OCI-LY3 (cell line): Measurements from ENCODE around the gene EMX1.

Source experiments
- H2AFZ ChIP-seq: fragments of 200-600, 300-600 bp; shearing (Covaris generic); 2 replicates; pipeline ENCODE4 v1.6.0; 2014; ENCODE audit warnings: antibody characterized with exemption, low read depth, low read length
- H3K27ac ChIP-seq: fragments of 200-600, 300-600 bp; sonication (generic); 2 replicates; pipeline ENCODE4 v1.5.1; 2014; ENCODE audit warnings: mild to moderate bottlenecking, low read length, moderate library complexity, mixed read lengths
- H3K27me3 ChIP-seq: fragments of 200-600, 300-600 bp; sonication (generic); 2 replicates; pipeline ENCODE4 v1.6.1; 2014; ENCODE audit warnings: low read depth, low read length, mixed read lengths
- H3K36me3 ChIP-seq: fragments of 200-600, 300-600 bp; sonication (generic); replicated peaks from 2 replicates; pipeline ENCODE3; 2014; ENCODE audit warnings: low read depth, low read length, mixed read lengths
- H3K4me1 ChIP-seq: fragments of 300-600, 200-600 bp; sonication (generic); 2 replicates; pipeline ENCODE4 v1.6.1; 2014; ENCODE audit warnings: low read length, mixed read lengths
- H3K4me2 ChIP-seq: fragments of 200-600, 300-600 bp; sonication (generic); 2 replicates; pipeline ENCODE4 v1.6.1; 2014; ENCODE audit warnings: low read length, mixed read lengths
- H3K4me3 ChIP-seq: fragments of 300-600, 200-600 bp; sonication (generic); 2 replicates; pipeline ENCODE4 v1.5.1; 2014; ENCODE audit warnings: antibody characterized with exemption, mild to moderate bottlenecking, low read length, moderate library complexity
- H3K79me2 ChIP-seq: fragments of 300-600, 200-600 bp; shearing (Covaris generic); 2 replicates; pipeline ENCODE4 v1.6.1; 2014; ENCODE audit warnings: mild to moderate bottlenecking, low read length, mixed read lengths
- H3K9ac ChIP-seq: fragments of 300-600, 200-600 bp; shearing (Covaris generic); 2 replicates; pipeline ENCODE4 v1.6.0; 2014; ENCODE audit warnings: mild to moderate bottlenecking, low read length, moderate library complexity
- H3K9me3 ChIP-seq: fragments of 200-600, 300-600 bp; shearing (Covaris generic); 2 replicates; pipeline ENCODE4 v1.6.1; 2014; ENCODE audit warnings: low read length, mixed read lengths; ENCODE audit not compliant: insufficient read depth
- H4K20me1 ChIP-seq: fragments of 200-600, 300-600 bp; sonication (generic); 2 replicates; pipeline ENCODE4 v1.6.1; 2016; ENCODE audit warnings: low read length, mixed read lengths; ENCODE audit not compliant: insufficient read depth
- EZH2phosphoT487 ChIP-seq: fragments of 200-600 bp; shearing (Covaris generic); IDR thresholded peaks from 2 replicates; pipeline ENCODE4 v1.6.1; 2018; ENCODE audit warnings: antibody characterized with exemption, mixed run types, low read depth
- TF ChIP-seq, protein P1 (sequence below): fragments of 200-600, 300-600 bp; sonication (generic); IDR thresholded peaks from 2 replicates; pipeline ENCODE4 v1.5.1; 2014; ENCODE audit warnings: antibody characterized with exemption, low read length, low read depth

EMX1 gene

DNA sequence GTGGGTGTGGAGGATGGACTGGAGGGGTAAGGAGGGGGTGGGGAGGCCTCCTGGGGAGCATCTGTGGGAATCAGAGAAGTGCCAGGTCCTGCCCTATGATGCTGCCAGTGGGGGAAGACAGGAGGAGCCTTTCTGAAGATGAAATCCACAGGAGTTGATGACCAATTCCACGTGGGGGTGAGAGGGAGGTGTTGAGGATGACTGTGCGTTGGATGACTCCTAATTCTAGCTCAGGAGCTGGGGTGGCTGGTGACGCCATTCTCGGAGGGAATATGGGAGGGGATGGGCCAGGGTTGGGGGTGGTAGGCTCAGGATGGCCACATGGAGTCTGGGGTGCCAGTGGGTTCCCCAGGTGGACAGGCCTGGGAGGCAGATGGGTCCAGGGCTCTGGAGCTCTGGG is 32.3 kb downstream of the EMX1 start:
- Histone ChIP-seq H3K79me2 (no peaks in the 10 kb centered on the region), H3K27me3 (no peaks in the 10 kb centered on the region), H3K27ac (no peak overlapping the region), H2AFZ (no peak overlapping the region), H3K9me3 (no peaks in the 10 kb centered on the region), H3K4me2 (no peak overlapping the region), H3K4me3 (no peak overlapping the region), H3K36me3 (no peaks in the 10 kb centered on the region), H4K20me1 (no peaks in the 10 kb centered on the region), H3K9ac (no peak overlapping the region), H3K4me1 (peaks cover 10% of the 10 kb centered on the region)
- TF ChIP-seq, protein P1, sequence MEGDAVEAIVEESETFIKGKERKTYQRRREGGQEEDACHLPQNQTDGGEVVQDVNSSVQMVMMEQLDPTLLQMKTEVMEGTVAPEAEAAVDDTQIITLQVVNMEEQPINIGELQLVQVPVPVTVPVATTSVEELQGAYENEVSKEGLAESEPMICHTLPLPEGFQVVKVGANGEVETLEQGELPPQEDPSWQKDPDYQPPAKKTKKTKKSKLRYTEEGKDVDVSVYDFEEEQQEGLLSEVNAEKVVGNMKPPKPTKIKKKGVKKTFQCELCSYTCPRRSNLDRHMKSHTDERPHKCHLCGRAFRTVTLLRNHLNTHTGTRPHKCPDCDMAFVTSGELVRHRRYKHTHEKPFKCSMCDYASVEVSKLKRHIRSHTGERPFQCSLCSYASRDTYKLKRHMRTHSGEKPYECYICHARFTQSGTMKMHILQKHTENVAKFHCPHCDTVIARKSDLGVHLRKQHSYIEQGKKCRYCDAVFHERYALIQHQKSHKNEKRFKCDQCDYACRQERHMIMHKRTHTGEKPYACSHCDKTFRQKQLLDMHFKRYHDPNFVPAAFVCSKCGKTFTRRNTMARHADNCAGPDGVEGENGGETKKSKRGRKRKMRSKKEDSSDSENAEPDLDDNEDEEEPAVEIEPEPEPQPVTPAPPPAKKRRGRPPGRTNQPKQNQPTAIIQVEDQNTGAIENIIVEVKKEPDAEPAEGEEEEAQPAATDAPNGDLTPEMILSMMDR: no peak
- no peak for TF ChIP-seq EZH2phosphoT487

DNA sequence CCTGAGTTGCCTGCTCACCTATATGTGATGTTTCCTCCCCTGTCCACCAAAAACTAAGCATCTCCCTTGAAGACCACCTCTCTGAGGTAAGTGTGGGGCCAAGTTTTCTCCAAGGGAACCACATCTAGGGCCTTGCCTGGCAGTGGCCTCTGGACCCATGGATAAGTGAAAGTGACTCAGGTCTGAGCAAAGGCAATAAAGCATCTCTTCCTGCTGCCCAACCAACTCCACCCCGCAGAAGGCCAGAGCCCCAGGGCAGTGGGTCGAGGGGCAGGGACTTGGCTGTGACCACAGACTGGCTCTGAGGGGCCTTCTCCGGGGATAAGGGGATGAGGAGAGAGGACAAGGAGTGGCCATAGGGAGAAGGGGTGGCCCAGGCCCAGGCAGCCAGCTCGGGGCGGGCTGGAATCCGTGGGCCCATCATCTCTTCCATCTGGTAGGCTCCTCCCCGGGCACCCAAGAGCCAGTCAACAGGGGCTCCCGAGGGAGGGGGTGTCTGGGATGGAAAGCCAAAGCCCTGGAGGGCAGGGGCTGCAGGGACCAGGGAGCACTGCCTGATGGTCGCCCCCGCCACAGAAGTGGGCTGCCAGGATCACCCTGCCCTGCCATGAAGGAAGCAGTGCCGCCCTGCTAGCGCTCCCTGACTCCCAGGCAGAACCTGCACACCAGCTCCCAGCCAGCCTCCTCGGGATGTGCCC is 33.4 kb downstream of the EMX1 start:
- Histone ChIP-seq H3K4me3 (no peak overlapping the region), H3K4me1 (peaks cover 10% of the 10 kb centered on the region), H3K4me2 (no peak overlapping the region), H3K27ac (no peak overlapping the region), H3K36me3 (no peaks in the 10 kb centered on the region), H4K20me1 (no peaks in the 10 kb centered on the region), H3K9ac (no peak overlapping the region), H2AFZ (no peak overlapping the region), H3K27me3 (no peaks in the 10 kb centered on the region), H3K79me2 (no peaks in the 10 kb centered on the region), H3K9me3 (no peaks in the 10 kb centered on the region)
- no peak for TF ChIP-seq EZH2phosphoT487
- TF ChIP-seq, protein P1: no peak

DNA sequence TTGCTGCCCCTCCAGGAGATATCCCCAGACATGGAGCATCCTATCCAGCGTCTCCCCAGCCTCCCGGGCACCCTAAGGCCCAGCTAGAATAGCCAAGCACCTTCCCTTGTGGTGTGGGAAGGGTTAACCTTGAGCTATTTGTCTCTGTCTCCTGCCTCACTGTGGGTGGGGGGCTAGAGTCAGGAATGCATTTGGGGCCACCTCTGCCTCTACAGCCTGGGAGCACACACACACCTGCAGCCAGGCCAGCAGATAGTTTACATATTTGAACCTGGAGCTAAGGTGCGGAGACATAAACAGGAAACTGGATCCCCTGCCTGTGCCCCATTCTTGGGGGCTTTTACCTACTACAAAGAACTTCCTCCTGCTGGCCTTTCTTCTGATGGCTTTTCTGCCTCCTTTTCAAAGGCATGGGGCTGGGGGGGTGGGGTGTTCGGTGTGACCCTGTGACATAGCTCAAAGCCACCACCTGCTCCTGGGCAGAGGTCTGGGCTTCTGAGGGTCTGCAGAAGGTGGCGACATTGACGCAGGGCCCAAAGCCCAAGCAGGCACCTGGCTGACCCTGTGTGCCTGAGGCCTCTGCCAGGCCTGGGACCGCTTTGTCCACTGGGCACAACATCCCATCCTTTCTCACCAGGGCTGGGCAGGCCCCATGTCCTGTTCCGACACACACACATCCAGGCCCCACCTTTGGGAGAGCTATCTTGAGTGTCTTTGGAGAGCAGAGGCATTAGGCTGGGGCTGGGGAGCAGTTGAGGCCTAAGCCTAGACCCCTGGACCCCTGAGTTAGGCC is 34.2 kb downstream of the EMX1 start:
- Histone ChIP-seq H3K4me3 (no peak overlapping the region), H3K9ac (no peak overlapping the region), H3K4me2 (no peak overlapping the region), H3K27me3 (no peaks in the 10 kb centered on the region), H4K20me1 (no peaks in the 10 kb centered on the region), H3K79me2 (no peaks in the 10 kb centered on the region), H3K27ac (no peak overlapping the region), H3K9me3 (no peaks in the 10 kb centered on the region), H3K4me1 (peaks cover 11% of the 10 kb centered on the region), H3K36me3 (no peaks in the 10 kb centered on the region), H2AFZ (no peak overlapping the region)
- TF ChIP-seq, protein P1: no peak
- no peak for TF ChIP-seq EZH2phosphoT487

DNA sequence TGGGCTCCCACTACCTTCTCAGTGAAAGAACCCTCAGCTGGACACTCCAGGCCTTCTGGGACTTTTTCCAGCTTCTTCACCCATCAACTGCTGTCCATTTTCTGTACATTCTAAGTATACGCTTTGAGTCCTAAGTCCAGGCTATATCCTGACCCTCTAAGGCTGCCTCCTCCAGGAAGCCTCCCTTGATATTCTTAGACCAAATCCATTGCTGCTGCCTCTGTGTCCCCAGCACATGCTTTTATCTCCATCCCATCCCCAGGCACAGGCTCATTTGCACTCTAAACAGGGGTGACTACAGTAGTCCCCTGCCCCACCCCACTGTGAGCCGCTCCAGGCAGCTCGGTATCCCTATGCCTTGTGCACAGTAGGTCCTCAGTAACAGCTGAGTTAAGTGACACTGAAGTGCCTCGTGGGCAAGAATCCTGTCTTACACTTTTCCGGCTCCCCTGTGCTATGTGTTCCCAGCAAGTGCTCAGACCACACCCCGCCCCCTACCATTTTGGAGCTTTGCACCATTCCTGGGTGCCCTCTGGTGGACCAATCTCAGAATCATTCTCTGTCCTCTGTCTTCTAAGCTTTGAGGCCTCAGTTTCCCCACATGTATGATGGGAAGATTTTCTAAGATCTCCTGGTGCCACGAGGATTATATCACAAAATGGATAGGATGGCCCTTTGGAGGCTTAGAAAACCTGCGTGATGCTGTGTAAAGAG is 34.9 kb downstream of the EMX1 start:
- peaks cover 18% of the 10 kb centered on the region for H3K4me1 ChIP-seq
- H4K20me1 ChIP-seq: no peaks in the 10 kb centered on the region
- no peak overlapping the region for H3K4me2 ChIP-seq
- H2AFZ ChIP-seq: no peak overlapping the region
- no peak overlapping the region for H3K4me3 ChIP-seq
- no peak for TF ChIP-seq EZH2phosphoT487
- TF ChIP-seq, protein P1: peak; percentile 31
- no peak overlapping the region for H3K9ac ChIP-seq
- H3K79me2 ChIP-seq: no peaks in the 10 kb centered on the region
- H3K36me3 ChIP-seq: no peaks in the 10 kb centered on the region
- H3K9me3 ChIP-seq: no peaks in the 10 kb centered on the region
- H3K27ac ChIP-seq: no peak overlapping the region
- no peaks in the 10 kb centered on the region for H3K27me3 ChIP-seq
